Medulla oblongata (tissue), 1 donor: ENCODE results near the gene DGKZ.
"Not testable (repeated sequence)": the region's sequence is repeated elsewhere in the genome, so short reads cannot be mapped to it uniquely, and the experiment has no call there.

Experiments
- DNase-seq: peaks from one replicate; pipeline ENCODE4 v3.0.0-alpha.2; 2015; ENCODE audit errors: extremely low spot score

The DGKZ gene, protein sequence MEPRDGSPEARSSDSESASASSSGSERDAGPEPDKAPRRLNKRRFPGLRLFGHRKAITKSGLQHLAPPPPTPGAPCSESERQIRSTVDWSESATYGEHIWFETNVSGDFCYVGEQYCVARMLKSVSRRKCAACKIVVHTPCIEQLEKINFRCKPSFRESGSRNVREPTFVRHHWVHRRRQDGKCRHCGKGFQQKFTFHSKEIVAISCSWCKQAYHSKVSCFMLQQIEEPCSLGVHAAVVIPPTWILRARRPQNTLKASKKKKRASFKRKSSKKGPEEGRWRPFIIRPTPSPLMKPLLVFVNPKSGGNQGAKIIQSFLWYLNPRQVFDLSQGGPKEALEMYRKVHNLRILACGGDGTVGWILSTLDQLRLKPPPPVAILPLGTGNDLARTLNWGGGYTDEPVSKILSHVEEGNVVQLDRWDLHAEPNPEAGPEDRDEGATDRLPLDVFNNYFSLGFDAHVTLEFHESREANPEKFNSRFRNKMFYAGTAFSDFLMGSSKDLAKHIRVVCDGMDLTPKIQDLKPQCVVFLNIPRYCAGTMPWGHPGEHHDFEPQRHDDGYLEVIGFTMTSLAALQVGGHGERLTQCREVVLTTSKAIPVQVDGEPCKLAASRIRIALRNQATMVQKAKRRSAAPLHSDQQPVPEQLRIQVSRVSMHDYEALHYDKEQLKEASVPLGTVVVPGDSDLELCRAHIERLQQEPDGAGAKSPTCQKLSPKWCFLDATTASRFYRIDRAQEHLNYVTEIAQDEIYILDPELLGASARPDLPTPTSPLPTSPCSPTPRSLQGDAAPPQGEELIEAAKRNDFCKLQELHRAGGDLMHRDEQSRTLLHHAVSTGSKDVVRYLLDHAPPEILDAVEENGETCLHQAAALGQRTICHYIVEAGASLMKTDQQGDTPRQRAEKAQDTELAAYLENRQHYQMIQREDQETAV

DNA sequence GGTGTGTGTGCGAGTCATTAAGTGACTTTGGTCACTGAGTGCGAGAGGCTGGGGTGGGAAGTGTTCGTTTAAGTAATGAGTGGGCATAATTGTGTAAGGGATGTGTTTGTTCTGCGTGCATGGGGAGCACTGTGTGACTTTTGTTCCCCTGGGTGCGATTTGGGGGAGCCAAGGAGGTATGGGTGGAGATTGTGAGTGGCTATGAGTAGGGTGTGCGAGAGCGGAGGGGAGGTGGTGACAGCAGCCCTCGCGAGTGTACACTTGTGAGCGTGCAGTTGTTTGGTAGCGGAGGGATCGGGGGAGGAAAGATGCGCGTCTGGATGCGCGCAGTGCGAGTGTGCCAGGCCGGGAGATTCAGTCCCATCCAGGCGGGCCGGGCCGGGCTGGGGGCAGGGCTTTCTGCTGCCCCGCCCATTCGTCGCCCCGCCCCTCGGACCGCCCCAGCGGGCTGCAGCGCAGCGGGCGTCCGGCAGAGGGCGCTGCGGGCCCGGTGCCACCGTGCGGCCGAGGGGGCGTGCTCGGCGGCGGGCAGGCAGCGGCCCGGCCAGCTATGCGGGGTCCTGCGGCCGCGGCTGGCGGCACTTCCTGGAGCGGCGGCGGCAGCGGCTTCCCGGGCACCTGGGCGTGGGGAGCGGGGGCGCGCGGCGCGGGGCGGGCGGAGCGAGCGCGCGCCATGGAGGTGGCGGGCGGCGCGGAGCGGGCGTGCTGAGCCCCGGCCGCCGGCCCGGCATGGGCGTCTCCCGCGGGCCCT, at the start of gene DGKZ:
TSS of gene DGKZ (plus strand) at position 578 of the 751 bp plus-strand sequence. CDS start 197 bp downstream, outside the sequence.
- DNase-seq = peak; percentile 89

DNA sequence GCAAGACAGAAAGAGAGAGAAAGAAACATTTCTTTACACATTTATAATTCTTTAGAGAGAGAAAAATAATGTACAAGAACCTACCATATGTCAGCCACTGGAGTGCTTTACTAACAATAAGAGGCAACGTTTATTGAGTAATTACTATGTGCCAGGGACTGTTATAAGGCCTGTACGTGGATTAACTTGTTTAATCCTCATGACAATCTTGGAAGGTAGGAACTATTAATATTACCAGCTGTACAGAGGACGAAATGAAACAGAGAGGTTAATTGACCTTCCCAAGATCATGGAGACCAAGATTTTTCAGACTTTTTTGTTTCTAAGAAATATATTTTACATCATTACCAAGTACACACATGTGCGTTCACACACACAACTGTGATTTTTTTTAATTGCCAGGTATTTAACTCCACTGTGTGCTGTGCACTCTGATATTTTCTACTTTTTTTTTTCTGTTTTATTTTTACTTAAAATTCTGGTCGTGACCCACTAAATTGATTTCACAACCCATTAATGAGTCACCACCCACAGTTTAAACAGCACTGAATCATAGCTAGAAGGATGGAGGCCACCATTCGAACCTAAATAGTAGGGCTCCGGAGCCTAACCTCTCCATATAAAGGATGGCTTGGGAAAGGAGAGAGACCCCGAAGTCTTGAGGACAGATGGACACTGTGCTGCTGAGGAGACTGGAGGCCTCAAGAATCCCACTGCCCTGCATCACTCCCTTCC, 48.4 kb upstream of the DGKZ start:
- no peak for DNase-seq

DNA sequence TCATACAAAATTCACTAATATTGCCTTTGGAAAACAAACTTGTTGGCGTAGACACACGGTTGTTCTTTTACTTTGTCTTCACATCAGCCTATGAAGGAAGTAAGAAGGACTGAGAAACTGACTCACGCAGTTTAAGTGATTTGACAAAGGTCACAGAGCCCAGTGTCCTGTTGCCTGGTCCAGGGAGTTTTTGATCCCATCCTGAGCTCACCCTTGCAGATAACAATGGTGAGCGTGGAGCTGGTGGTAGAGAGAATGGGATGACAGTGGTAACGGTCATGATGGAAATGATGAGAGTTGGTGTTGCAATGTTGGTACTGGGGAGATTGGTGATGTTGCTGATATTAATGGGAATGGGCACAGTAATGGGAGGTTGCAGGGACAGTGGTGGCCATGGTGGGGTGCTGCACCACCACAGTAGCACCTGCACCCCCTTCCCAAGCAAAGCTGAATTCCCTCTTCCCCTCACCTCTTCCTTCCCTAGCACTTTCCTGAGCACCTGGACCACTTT, 47.8 kb upstream of the DGKZ start:
- no peak for DNase-seq

DNA sequence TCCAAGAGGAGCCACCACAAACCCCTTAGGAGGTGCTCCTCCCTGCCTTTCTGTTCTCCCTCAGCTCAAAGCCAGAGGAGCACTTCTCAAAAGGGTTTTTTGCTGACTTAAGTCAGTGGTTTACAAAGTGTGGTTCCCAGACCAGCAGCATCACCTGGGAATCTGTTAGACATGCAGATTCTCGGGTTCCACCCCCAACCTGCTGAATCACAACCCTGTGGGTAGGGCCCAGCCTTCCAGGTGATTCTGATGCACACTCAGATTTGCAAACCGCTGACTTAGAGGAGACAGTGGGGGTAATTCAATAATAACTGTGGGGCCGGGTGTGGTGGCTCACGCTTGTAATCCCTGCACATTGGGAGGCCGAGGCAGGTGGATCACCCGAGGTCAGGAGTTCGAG, 47.0 kb upstream of the DGKZ start:
- no peak for DNase-seq

DNA sequence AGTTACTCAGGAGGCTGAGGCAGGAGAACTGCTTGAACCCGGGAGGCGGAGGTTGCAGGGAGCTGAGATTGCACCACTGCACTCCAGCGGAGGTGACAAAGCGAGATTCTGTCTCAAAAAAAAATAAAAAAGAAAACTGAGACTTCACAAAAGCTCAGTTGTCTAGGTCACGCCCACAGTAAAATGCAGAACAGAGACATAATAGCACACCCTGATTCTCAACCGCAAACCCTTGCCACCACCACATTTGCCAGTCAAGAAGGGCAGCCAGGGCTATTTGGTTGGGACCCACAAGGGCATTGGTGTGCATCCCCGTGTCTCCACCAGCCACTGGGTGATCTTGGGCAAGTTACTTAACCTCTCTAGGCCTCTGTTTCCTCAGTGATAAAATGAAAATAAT, 44.4 kb upstream of the DGKZ start:
- DNase-seq = no peak

DNA sequence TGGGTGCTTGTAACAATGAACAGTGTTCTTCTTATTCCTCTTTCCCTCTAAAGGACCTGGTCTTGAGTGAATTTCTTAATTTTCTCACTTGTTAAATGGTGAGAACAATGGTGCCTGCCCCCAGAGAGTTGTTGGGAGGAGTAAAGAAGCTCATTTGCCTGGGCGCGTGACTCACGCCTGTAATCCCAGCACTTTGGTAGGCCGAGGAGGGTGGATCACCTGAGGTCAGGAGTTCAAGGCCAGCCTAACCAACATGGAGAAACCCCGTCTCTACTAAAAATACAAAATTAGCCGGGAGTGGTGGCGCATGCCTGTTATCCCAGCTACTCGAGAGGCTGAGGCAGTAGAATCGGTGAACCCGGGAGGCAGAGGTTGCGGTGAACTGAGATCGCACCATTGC, 43.2 kb upstream of the DGKZ start:
- DNase-seq = not testable (repeated sequence)

DNA sequence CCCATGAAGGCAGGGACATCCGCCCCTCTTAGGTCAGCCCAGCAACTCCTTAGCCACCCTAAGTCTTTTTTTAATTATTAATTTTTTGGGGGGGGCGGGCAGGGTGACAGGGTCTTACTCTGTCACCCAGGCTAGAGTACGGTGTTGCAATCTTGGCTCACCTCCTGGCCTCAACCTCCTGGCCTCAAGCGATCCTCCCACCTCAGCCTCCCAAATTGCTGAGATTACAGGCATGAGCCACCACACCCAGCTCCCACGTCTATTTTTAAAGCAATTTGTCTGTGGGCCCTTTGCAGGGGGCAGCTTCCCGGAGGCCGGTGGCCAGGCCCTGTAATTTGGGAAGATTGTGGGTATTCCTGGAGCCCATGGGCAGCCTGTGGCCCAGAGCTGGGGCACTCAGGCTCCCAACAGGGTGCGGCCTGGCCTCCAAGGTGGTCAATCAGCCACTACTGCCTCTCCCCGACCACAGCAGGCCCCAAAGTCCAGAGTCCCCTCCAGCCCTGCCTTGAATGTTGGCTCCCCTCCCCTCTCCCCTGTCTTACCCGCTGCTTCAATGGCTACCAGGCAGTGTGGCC, 42.6 kb upstream of the DGKZ start:
- no peak for DNase-seq

DNA sequence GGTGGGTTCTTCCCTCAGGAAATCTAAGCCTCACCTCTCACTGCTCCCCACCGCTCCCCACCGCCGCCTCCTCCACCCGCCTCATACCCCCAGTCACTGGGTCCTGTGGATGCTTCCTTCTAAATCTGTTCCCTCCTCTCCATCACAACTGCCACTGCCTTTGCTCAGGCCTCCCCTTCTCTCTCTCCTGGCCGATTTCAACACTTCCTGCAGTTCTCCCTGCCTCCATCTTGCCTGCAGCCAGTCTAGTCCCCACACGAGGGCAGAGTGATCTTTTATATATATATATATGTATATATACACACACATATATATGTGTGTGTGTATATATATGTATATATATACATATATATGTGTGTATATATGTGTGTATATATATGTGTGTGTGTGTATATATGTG, 42.0 kb upstream of the DGKZ start:
- DNase-seq = no peak

DNA sequence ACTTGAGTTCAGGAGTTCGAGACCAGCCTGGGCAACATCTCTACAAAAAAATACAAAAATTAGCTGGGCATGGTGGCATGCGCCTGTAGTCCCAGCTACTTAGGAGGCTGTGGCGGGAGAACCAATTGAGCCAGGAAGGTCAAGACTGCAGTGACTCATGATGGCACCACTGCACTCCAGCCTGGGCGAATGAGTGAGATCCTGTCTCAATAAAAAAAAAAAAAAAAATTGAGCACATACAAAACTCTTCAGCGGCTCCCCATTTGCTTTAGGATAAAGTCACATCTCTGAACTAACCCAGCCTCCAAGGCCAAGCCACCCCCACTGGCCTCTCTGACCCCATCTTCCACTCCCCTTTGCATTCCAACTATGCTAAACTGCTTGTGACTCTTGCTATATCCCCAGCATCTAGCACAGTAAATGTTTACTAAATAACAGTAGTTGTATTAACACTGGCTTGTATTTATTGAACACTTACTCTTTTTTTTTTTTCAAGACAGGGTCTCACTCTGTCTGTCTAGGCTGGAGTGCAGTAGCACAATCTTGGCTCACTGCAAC, 40.9 kb upstream of the DGKZ start:
- DNase-seq = no peak

DNA sequence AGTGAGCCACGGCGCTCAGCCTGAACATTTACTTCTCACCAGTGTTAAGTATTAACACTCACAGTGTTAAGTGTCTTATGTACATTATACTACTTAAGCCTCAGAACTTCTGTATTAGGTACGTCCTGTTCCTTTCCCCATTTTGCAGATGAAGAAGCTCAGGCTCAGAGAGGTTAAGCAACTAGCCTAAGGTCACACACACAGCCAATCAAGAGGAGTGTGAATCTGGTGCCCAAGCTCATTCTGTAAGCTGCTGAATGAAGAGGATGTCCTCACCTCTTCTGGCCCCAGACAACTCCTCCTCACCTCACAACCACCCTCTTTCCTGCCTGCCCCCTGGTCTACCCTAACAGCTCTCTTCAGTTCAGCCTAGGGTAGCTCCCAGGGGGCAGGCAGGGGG, 39.9 kb upstream of the DGKZ start:
- DNase-seq = no peak

DNA sequence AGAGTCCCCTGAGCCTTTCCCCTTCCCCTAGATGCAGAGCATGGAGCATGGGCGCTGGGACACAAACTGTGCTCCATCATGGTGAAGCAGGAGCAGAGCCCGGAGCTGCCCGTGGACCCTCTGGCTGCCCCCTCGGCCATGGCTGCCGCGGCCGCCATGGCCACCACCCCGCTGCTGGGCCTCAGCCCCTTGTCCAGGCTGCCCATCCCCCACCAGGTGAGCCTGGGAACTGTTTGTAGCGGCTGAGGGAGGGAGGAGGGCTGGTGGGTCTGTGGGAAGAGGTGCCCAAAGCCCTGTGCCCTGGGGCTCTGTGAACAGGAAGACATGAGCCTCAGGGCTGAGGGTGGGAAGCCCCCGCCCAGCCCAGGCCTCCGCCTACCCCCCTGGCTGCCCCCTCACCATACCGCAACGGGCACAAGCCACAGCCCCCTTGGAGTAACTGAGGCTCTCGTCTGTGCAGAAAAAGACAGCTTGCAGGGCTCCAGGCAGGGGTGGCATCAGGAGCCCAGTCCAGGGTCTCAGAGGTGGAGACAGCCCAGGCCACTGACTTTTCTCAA, 39.4 kb upstream of the DGKZ start:
- no peak for DNase-seq

DNA sequence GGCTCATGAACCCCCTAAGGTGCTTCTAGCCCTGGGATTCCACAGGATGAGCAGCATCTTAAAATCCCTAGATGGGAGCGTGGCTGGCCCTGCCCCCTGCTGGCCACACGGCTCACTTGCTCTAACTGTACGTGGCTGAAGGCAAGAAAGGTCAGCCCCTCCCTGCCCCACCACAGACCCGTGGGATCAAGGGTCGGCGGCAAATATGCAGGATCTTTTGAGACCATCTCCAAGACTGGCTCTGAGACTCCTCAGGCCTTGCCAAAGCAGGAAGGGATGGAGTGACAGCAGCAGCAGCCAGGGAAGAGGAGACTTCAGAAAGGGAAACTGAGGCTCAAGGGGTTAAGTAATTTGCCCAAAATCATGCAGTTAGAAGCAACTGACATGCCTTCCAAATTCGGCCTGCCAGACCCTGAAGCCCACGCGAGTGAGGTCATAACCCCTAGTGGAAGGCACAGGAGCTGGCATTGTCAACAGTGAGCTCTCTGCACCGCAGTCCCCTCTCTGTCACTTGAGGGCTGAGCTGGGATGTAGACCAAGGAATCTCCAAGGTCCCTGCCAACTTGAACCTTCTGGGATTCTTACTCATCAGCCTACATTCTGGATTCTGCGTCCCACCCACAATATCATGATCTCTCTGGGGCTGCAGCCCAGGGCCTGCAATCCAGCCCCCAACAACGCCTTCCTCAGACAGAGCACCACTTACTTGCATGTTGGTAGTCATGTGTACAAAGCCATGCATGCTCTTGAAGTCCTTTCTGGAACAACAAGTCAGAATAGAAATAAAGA, 38.4 kb upstream of the DGKZ start:
- peak; percentile 64 for DNase-seq

DNA sequence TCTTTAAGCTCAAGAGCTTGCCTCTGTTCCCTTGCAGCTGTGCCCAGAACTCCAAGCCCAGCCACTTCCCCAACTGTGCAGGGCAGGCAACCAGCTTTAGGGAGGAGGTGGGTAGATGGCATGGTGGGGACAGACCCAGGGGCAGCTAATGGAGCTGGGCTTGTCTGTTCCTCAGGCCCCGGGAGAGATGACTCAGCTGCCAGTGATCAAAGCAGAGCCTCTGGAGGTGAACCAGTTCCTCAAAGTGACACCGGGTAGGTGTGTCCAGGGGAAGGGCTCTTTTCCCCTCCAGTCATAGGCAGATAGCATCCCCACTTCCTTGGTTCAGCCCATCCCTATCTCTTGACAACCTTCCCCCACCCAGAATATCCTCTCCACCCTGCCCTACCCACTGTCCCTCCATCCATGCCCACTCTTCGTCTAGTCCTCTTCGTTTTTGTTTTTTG, 37.4 kb upstream of the DGKZ start:
- no peak for DNase-seq

DNA sequence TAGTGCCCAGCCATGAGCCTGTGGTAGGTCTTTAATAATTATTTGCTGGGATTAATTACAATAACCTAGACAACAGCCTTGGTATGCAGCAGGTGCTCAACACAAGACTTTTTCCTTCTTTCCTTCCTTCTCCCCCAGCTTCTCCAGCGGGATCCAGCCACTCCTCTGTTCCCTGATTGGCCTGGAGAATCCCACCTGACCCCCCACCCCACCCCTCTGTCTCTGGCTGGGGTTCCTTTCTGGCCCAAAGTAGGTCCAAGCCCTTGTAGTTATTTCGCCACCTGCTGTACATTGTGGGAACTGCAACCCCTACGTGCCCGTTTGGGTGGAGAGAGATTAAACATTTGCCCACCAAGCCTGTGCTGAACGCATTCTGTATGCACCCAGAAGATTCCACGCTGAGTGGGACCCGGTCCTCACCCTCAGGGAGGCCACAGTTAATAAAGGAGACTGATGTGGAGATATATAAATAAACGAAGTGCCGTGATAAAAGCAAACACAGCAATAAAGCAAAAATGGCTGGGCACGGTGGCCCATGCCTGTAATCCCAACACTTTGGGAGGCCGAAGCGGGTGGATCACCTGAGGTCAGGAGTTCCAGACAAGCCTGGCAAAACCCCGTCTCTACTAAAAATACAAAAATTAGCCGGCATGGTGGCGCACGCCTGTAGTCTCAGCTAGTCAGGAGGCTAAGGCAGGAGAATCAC, 32.1 kb upstream of the DGKZ start:
- DNase-seq = peak; percentile 53

DNA sequence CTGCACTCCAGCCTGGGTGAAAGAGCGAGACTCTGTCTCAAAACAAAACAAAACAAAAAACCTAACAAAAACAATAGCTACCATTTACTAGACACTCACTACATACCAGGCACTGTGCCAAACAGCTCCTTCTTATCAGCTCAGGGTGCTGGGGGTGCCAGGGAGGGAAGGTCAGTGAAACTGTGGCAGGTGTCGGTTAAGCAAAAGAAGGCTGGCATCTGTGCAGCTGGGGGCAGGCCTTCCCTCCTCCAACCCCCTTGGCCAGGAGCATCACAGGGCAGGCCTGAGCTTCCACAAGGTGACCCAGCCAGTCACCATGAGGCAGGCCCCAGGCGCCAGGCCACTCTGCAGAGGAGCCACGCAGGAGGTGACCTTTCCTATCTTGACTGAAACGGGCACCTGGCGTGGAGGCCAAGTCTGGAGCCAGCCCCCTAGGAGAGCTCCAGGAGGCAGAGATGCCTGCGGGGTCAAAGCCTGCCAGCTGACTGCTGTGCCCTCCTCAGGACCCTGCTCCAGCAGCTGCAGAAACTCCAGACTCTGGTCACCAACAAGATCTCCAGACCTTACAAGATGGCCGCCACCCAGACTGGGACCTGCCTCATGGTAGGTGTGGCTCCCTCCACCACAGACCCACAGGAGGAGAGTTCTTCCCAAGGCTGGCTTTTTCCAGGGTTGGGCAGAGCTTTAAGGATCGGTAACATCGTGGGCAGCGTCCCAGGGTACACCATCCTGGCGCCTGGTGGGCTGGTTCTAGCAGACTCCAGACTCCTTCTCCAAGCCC, 31.3 kb upstream of the DGKZ start:
- no peak for DNase-seq

DNA sequence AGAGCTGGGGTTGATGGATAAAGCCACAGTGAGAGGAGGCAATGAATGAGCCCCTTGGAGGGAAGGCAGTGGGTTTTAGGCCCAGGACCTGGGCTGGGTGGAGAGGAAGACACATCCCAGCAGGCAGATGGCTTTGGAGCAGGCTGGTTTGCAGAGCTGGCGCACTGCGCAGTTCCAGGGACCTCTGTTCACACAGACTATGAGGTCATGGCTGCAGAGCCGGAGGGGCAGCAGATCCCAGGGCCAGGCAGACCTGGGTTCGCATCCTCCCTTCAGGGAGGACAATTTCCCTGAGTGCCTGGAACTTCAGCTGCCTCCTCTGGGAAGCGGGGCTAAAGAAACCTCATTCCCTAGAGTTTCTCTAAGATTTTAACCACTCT, 28.2 kb upstream of the DGKZ start:
- DNase-seq = no peak

DNA sequence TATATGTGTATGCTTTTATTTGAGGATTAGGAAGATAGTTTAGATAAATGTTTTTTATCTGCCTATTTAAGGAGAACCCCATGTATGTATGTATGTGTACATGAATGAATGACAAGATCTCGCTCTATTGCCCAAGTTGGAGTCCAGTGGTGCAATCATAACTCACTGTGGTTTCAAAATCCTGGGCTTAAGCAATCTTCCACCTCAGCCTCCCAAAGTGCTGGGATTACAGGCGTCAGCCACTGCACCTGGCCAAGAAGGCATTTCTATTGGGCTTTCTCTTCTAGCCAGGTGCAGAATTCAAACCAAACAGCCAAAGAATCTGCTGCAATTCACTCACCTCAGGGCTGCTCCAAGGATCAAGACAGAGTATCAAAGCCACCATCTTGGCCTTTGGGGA, 25.5 kb upstream of the DGKZ start:
- DNase-seq = no peak

DNA sequence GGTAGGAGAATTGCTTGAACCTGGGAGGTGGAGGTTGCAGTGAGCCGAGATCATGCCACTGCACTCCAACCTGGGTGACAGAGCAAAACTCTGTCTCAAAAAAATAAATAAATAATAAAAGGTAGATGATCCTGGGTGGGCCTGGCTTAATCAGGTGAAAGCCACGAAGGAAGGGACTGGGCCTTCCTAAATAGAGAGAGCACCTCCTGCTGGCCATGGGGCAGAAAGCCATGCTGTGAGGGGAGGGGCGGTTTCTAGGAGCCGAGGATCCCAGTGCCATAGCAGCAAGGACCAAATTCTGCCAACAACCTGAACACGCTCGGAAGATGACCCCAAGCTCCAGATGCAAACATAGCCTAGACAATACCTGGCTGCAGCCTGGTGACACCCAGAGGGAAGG, 24.5 kb upstream of the DGKZ start:
- DNase-seq = no peak
